ENCODE results near the gene SPNS2.
A peak's percentile ranks its signal among the peaks of the same experiment; 100 is the strongest.

Gene SPNS2

GRCh38 chr17:4480929-4481898 lies 17.5 kb upstream of the SPNS2 start:
- no peak for DNase-seq (ENCODE audit: low read depth)

- DNase-seq (ENCODE audit: low read depth), result no peak
Measured at GRCh38 chr17:4482338-4483011, 16.2 kb upstream of the SPNS2 start.

DNA sequence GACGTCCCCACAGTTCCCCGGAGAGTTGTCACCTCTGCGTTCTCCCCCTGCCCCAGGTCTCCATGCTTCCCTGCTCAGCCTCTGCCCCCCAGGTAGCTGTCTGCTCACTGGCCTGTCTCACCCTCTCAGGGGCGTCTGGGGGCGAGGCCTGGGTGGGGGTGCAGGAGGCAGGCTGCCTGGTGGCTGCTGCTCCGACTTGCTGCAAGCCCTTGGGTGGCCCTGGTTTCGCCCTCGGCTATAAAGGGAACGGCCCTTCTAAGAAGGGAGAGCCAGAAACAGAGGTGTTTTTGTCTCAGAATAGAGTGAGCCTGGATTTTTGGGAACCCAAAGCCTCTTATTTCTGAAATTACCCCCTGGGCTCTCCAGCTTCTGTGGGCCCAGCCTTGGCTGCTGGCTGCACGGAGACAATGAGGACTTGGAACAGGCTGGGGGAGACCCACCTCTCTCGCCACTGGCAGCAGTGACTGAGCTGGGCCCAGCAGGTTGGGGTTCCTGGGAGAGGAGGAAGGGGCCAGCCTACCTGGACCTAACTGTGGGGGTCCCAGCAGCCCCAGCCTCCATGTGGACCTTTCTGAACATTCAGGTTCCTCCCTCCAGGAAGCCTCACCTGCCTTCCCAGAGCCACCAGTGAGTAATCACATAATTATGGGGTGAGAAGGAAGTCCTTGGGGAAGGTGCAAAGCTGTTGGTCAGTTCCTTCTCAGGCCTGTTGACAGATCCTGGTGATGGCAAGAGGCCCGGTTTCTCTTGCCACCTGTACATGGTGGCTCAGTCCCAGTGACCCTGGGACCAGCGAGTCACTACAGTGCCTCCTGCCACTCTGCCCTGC lies 15.5 kb upstream of the SPNS2 start:
- DNase-seq (ENCODE audit: low read depth), result no peak

- no peak for DNase-seq (ENCODE audit: low read depth)
Measured at GRCh38 chr17:4485676-4486646, 12.7 kb upstream of the SPNS2 start.

- DNase-seq (ENCODE audit: low read depth), result no peak
Measured at GRCh38 chr17:4487296-4487695, 11.4 kb upstream of the SPNS2 start.

GRCh38 chr17:4487820-4488716 lies 10.6 kb upstream of the SPNS2 start:
- DNase-seq (ENCODE audit: low read depth), result no peak

- DNase-seq (ENCODE audit: low read depth), result no peak
Measured at GRCh38 chr17:4488989-4489595, 9.6 kb upstream of the SPNS2 start.

GRCh38 chr17:4490109-4490591 lies 8.5 kb upstream of the SPNS2 start:
- DNase-seq (ENCODE audit: low read depth), result no peak

- DNase-seq (ENCODE audit: low read depth), result no peak
Measured at GRCh38 chr17:4490637-4491061, 8.0 kb upstream of the SPNS2 start.

GRCh38 chr17:4492721-4493561 lies 5.7 kb upstream of the SPNS2 start:
- no peak for DNase-seq (ENCODE audit: low read depth)

DNA sequence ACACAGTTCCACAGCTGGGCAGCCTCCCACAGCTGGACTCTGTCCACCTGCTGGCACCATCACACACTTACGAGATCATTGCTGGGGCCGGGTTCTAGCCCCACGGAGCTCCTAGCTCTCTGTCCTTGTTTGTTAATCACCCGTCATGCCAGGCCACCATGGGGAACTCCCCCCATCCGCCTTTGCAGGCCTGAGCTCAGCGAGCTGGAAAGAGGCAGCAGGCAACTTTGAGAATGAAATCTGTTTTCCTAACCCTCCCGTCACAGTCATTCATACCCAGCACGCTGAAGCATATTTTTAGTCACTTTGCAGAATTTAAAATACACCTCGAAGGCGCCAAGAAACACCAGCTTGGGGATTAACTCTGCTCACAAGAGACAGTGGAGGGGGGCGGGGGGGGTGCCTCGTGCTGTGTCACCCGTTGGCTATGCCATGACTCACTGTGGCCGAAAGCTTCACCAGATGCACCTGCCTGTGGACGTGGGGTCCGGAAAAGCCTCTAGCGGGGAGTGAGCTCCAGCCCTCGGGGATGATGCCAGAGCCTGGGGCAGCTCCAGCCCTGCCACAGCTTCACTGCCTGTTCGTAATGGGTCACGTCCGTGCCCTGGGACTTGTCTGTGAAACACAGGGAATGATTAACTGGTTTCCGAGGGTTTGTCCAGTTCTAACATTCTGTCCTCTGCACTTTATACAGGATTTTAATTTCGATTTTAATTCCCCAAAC lies 1.4 kb upstream of the SPNS2 start:
- DNase-seq (ENCODE audit: low read depth), result peak; percentile 45

GRCh38 chr17:4499431-4500190 lies 930 bp downstream of the SPNS2 start:
- no peak for DNase-seq (ENCODE audit: low read depth)

- DNase-seq (ENCODE audit: low read depth), result no peak
Measured at GRCh38 chr17:4500191-4500571, 1.5 kb downstream of the SPNS2 start.

DNA sequence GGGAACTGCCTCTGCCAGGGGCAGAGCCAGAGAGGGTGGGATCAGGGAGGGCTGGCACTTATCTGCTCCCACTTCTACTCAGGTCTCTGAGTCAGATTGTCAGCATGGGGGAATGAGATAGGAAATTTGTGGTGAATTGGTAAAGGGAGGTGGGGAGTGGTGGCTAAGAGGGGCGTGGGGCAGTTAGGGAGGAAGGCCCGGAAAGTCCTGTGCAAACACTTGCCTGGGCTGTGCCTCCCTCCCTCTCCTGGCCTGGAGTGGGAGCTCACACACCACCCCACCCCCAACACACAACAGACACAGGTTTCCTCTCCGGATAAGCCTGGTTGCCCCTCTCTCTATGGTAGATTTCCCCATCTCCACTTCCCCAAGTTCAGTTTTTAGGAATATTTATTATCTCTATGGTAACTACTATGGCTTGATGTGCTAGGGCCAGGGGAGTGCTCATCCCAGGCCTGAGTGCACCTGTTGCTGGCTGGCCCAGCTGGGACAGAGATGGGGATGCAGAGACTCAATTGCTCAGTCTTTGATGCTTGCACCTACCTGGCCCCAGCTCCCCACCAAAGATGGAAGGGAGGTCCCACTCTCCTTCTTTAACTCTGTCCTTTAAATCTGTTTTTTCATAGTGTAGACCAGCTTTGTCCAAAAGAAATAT lies 2.7 kb downstream of the SPNS2 start:
- no peak for DNase-seq (ENCODE audit: low read depth)

- no peak for DNase-seq (ENCODE audit: low read depth)
Measured at GRCh38 chr17:4502466-4503154, 3.9 kb downstream of the SPNS2 start.
